Measurements from ENCODE around the gene RPLP1.
A peak's percentile ranks its signal among the peaks of the same experiment; 100 is the strongest.

RPLP1 gene

DNA sequence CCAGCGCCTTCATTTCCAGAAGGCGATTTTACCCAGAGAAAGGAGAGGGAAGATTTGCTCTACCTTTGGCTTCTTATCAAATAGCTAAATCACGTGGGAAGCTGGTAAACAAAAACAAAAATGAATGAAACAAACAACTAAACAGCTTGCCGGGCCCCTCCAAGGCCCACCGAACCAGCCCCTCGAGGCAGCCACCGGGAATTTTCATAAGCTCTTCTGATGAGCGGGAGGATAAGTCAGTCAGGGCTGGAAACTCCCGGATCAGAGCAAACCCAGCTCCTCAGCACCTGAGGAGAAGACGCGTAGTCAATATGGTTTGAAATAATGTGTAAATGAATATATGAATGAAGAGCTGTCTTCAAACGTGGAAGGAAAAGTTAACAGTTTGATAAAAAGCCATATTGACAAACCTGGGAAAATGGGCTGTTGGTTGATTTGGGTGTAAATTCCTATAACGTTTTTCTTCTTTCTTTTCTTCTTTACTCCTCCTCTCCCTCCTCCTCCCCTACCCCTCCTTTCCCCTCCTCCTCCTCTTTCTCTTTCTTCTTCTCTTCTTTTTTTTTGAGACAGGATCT, 10.7 kb downstream of the RPLP1 start:
- peak overlapping the region; percentile 34 for H3K4me3 ChIP-seq (ENCODE audit: low read depth, low read length)
- no peaks in the 10 kb centered on the region for H3K9me3 ChIP-seq (ENCODE audit: control insufficient read depth, insufficient read depth, low read depth, low read length)
- peaks cover 14% of the 10 kb centered on the region for H3K4me1 ChIP-seq (ENCODE audit: control insufficient read depth, insufficient read depth, low read length)
- TF ChIP-seq ZNF629 (tag by site-specific recombination; IDR thresholded peaks at IDR 0.05) (no peak), WT1 (tag by site-specific recombination; IDR thresholded peaks at IDR 0.05) (no peak), ZNF169 (tag by site-specific recombination; IDR thresholded peaks at IDR 0.05) (no peak), ZBTB20 (tag by site-specific recombination; IDR thresholded peaks at IDR 0.05) (peak; percentile 84)
- H3K27ac ChIP-seq (ENCODE audit: extremely low read depth, low read depth, low read length), result peak overlapping the region; percentile 42
- ChIA-PET CTCF (interaction anchor here (0.6 to 2.0 kb wide), 18 partner anchors 8 to 1051 kb away, joined by 3 to 29 read pairs (median 4); partner anchors contain the start of gene RPLP1), POLR2A (interaction anchor here (0.5 to 3.5 kb wide), 11 partner anchors 9 to 1099 kb away, joined by 3 to 107 read pairs (median 3); partner anchors contain the start of genes GLCE, KIF23 and RPLP1)
- peaks cover 0 to 4% of the 10 kb centered on the region in 2 experiments; a peak in 1 of 3 replicates for H3K36me3 ChIP-seq (ENCODE audit: control insufficient read depth in 2 of 2, insufficient read depth in 1 of 2, low read length in 2 of 2)

DNA sequence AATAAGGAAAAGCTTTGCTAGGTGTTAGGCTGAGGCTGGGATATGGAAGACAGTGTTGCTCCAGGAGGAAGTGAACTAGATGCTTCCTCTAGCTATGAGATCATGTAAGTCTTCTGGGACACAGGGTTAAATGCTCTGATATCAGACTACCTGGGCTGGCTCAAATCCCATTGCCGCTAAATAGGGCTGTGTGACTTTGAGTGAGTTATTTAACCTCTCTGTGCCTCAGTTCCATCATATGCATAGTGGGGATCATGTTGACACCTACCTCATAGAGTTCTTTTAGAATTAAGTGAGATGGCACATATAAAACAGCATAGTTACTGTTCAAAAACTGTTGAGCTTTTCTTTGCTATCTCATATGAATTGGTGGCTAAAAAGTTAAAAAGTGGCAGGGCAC, 12.6 kb downstream of the RPLP1 start:
- peaks cover 21% of the 10 kb centered on the region for H3K4me1 ChIP-seq (ENCODE audit: control insufficient read depth, insufficient read depth, low read length)
- H3K36me3 ChIP-seq (ENCODE audit: control insufficient read depth in 2 of 2, insufficient read depth in 1 of 2, low read length in 2 of 2), result no peaks in the 10 kb centered on the region
- no peak overlapping the region for H3K4me3 ChIP-seq (ENCODE audit: low read depth, low read length)
- ChIA-PET CTCF (interaction anchor here (0.5 to 6.5 kb wide), 13 partner anchors 10 to 1041 kb away, joined by 3 to 65 read pairs (median 4); partner anchors contain the start of gene RPLP1), POLR2A (interaction anchor here (2.9 kb wide), 1 partner anchor 12 kb away, joined by 19 read pairs; the partner anchor contains the start of gene RPLP1)
- no peak overlapping the region for H3K27ac ChIP-seq (ENCODE audit: extremely low read depth, low read depth, low read length)
- TF ChIP-seq, protein P1, sequence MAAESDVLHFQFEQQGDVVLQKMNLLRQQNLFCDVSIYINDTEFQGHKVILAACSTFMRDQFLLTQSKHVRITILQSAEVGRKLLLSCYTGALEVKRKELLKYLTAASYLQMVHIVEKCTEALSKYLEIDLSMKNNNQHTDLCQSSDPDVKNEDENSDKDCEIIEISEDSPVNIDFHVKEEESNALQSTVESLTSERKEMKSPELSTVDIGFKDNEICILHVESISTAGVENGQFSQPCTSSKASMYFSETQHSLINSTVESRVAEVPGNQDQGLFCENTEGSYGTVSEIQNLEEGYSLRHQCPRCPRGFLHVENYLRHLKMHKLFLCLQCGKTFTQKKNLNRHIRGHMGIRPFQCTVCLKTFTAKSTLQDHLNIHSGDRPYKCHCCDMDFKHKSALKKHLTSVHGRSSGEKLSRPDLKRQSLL (tag by site-specific recombination; IDR thresholded peaks at IDR 0.05), result no peak
- peak; percentile 73; the same call in 1 of the 2 replicates for TF ChIP-seq ZNF768 (tag by site-specific recombination; IDR thresholded peaks at IDR 0.05)
- H3K9me3 ChIP-seq (ENCODE audit: control insufficient read depth, insufficient read depth, low read depth, low read length), result no peaks in the 10 kb centered on the region

DNA sequence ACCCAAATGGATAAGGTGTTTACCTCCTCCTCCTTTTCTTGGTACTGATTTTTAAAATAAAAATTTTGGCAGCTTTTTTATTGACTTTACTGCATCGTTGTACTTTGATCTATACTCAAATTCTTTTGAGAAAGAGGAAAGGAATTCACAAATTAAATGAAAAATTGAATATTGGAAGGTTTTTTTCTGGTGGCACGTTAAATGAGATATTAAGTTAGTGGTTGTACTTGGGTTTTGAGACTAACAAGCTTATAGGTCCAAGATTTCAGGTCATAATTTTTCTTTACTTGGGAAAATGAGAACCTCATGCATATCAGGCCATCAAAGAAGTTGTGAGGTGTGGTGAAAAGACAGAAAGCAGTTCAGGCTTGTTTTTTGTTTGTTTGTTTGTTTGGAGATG, 14.1 kb downstream of the RPLP1 start:
- ChIA-PET CTCF (interaction anchor here (0.6 to 6.5 kb wide), 14 partner anchors 9 to 1038 kb away, joined by 3 to 65 read pairs (median 4); partner anchors contain the start of gene RPLP1), POLR2A (interaction anchor here (1.0 to 2.9 kb wide), 3 partner anchors 9 to 53 kb away, joined by 3 to 19 read pairs (median 5); partner anchors contain the start of genes KIF23 and RPLP1)
- Histone ChIP-seq H3K36me3 (ENCODE audit: control insufficient read depth in 2 of 2, insufficient read depth in 1 of 2, low read length in 2 of 2) (no peaks in the 10 kb centered on the region), H3K9me3 (ENCODE audit: control insufficient read depth, insufficient read depth, low read depth, low read length) (no peaks in the 10 kb centered on the region), H3K4me1 (ENCODE audit: control insufficient read depth, insufficient read depth, low read length) (peaks cover 21% of the 10 kb centered on the region), H3K27ac (ENCODE audit: extremely low read depth, low read depth, low read length) (no peak overlapping the region), H3K4me3 (ENCODE audit: low read depth, low read length) (no peak overlapping the region)
- peak; percentile 96 for TF ChIP-seq ZNF664 (tag by site-specific recombination; IDR thresholded peaks at IDR 0.05)
- TF ChIP-seq, protein P2, sequence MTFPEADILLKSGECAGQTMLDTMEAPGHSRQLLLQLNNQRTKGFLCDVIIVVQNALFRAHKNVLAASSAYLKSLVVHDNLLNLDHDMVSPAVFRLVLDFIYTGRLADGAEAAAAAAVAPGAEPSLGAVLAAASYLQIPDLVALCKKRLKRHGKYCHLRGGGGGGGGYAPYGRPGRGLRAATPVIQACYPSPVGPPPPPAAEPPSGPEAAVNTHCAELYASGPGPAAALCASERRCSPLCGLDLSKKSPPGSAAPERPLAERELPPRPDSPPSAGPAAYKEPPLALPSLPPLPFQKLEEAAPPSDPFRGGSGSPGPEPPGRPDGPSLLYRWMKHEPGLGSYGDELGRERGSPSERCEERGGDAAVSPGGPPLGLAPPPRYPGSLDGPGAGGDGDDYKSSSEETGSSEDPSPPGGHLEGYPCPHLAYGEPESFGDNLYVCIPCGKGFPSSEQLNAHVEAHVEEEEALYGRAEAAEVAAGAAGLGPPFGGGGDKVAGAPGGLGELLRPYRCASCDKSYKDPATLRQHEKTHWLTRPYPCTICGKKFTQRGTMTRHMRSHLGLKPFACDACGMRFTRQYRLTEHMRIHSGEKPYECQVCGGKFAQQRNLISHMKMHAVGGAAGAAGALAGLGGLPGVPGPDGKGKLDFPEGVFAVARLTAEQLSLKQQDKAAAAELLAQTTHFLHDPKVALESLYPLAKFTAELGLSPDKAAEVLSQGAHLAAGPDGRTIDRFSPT (tag by site-specific recombination; IDR thresholded peaks at IDR 0.05), result no peak

DNA sequence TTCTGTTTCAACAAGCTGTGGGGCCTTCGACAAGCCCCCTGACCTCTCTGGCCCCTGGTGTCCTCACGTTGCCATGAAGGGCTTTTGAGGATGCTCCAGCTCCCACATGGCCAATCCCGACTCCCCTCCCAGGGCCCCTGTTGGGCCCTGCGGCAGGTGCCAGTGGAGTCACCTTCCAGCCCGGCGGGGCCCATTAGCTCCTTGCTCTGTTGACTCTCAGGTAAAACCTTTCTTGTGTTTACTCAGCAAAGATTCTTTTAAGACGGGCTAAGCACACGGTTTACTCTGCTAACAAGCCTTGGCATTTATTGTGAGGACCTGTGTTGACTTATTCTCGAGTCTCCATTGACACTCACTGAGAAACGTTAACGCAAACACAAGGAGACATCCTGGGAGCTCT, 15.0 kb downstream of the RPLP1 start:
- Histone ChIP-seq H3K27ac (ENCODE audit: extremely low read depth, low read depth, low read length) (peak overlapping the region; percentile 60), H3K9me3 (ENCODE audit: control insufficient read depth, insufficient read depth, low read depth, low read length) (no peaks in the 10 kb centered on the region), H3K4me1 (ENCODE audit: control insufficient read depth, insufficient read depth, low read length) (peaks cover 21% of the 10 kb centered on the region), H3K4me3 (ENCODE audit: low read depth, low read length) (no peak overlapping the region), H3K36me3 (ENCODE audit: control insufficient read depth in 2 of 2, insufficient read depth in 1 of 2, low read length in 2 of 2) (no peaks in the 10 kb centered on the region)
- POLR2A ChIA-PET, result interaction anchor here (0.6 to 3.3 kb wide), 5 partner anchors 10 to 632 kb away, joined by 3 to 26 read pairs (median 4); partner anchors contain the start of gene RPLP1
- CTCF ChIA-PET, result interaction anchor here (0.7 to 6.5 kb wide), 10 partner anchors 10 to 1020 kb away, joined by 3 to 65 read pairs (median 3); no protein-coding TSS in a partner anchor
- TF ChIP-seq ZNF16 (tag by site-specific recombination; IDR thresholded peaks at IDR 0.05; ENCODE audit: low read depth) (no peak), ZNF140 (tag by site-specific recombination; IDR thresholded peaks at IDR 0.05) (no peak), ZNF776 (tag by site-specific recombination; IDR thresholded peaks at IDR 0.05; ENCODE audit: borderline replicate concordance) (no peak), SCRT2 (tag by site-specific recombination; IDR thresholded peaks at IDR 0.05) (no peak), ZNF48 (tag by site-specific recombination; IDR thresholded peaks at IDR 0.05) (no peak), ZNF202 (tag by site-specific recombination; IDR thresholded peaks at IDR 0.05; ENCODE audit: borderline replicate concordance) (no peak), ZNF138 (tag by site-specific recombination; IDR thresholded peaks at IDR 0.05; ENCODE audit: borderline replicate concordance) (no peak), EGR2 (tag by site-specific recombination; IDR thresholded peaks at IDR 0.05; ENCODE audit: low read depth) (no peak), ZNF302 (tag by site-specific recombination; IDR thresholded peaks at IDR 0.05; ENCODE audit: low read depth) (no peak), ZNF558 (tag by site-specific recombination; IDR thresholded peaks at IDR 0.05) (no peak), ZNF426 (tag by site-specific recombination; IDR thresholded peaks at IDR 0.05) (no peak)
- TF ChIP-seq, protein P3, sequence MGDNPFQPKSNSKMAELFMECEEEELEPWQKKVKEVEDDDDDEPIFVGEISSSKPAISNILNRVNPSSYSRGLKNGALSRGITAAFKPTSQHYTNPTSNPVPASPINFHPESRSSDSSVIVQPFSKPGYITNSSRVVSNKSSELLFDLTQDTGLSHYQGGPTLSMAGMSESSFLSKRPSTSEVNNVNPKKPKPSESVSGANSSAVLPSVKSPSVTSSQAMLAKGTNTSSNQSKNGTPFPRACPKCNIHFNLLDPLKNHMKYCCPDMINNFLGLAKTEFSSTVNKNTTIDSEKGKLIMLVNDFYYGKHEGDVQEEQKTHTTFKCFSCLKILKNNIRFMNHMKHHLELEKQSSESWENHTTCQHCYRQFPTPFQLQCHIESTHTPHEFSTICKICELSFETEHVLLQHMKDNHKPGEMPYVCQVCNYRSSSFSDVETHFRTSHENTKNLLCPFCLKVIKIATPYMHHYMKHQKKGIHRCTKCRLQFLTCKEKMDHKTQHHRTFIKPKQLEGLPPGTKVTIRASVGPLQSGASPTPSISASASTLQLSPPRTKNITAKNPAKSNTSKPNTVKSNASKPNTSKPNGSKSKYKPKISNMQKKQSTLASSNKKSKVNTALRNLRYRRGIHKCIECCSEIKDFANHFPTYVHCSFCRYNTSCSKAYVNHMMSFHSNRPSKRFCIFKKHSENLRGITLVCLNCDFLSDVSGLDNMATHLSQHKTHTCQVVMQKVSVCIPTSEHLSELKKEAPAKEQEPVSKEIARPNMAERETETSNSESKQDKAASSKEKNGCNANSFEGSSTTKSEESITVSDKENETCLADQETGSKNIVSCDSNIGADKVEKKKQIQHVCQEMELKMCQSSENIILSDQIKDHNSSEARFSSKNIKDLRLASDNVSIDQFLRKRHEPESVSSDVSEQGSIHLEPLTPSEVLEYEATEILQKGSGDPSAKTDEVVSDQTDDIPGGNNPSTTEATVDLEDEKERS (tag by site-specific recombination; IDR thresholded peaks at IDR 0.05), result no peak

Data from HEK293 (cell line).